Thyroid gland (tissue), 4 donors: Measurements from ENCODE around the gene KCNIP4.

ENCODE experiments used
- CTCF ChIP-seq, 6 experiments: fragments of 200-600 bp in 3 of 6; fragments of 450-650 bp in 3 of 6; sonication (generic) in 3 of 6; IDR thresholded peaks; one replicate each; pipeline ENCODE4 v1.5.1; 2016 to 2019; ENCODE audit warnings: antibody characterized with exemption in 6 of 6, mild to moderate bottlenecking in 2 of 6, inconsistent platforms in 1 of 6, moderate library complexity in 1 of 6
- POLR2A ChIP-seq, 2 donors: fragments of 450-650 bp; IDR thresholded peaks; one replicate each; pipeline ENCODE4 v1.6.1; 2017; ENCODE audit warnings: antibody characterized with exemption in 2 of 2, mild to moderate bottlenecking in 2 of 2, moderate library complexity in 1 of 2

- TF ChIP-seq CTCF (IDR thresholded peaks at IDR 0.05) (no peak), POLR2A (IDR thresholded peaks at IDR 0.05) (no peak)
These were observed 426.3 kb downstream of the KCNIP4 start for GRCh38 chr4:21522296-21522695.
